DND-41 (cell line): Measurements from ENCODE around the gene TOMM7.

ENCODE experiments used
- EZH2 ChIP-seq: IDR thresholded peaks from 3 replicates; pipeline ENCODE4 v1.6.1; 2012; ENCODE audit warnings: borderline replicate concordance, low read depth, mild to moderate bottlenecking, moderate library complexity, low read length, inconsistent platforms; ENCODE audit not compliant: severe bottlenecking
- TF ChIP-seq, protein P1 (sequence below): IDR thresholded peaks from 2 replicates; pipeline ENCODE4 v1.5.1; 2012; ENCODE audit warnings: borderline replicate concordance, low read length, moderate library complexity, mild to moderate bottlenecking; ENCODE audit not compliant: poor library complexity, severe bottlenecking; ENCODE audit errors: extremely low read depth

DNA sequence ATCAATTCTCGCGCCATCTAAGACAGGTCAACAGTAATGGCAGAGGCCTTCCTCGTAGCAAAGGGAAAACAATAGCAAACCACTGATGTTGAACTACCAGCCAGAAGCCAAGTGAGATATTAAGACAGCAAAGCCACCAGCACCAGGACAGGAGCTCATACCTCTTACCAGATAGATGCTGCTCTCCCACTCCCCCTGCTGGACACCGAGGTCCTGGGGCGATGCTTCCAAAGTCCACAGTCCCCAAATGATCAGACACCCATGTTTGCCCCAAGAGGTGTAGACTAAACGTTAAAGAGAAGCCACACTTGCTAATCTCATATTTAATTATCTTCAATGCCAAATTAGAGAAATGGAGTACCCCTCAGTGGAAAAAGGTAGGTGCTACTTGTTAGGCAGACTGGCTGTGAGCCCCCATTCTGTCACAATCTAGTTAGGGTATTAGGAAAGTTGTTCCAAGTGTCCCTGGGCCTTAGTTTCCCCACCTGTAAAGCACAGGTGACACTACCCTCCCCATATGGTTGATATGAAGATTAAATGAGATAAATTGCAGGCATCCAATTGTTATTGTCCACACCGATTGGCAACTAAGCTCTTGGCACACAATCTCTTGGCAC, 39.9 kb downstream of the TOMM7 start:
- TF ChIP-seq, protein P1, sequence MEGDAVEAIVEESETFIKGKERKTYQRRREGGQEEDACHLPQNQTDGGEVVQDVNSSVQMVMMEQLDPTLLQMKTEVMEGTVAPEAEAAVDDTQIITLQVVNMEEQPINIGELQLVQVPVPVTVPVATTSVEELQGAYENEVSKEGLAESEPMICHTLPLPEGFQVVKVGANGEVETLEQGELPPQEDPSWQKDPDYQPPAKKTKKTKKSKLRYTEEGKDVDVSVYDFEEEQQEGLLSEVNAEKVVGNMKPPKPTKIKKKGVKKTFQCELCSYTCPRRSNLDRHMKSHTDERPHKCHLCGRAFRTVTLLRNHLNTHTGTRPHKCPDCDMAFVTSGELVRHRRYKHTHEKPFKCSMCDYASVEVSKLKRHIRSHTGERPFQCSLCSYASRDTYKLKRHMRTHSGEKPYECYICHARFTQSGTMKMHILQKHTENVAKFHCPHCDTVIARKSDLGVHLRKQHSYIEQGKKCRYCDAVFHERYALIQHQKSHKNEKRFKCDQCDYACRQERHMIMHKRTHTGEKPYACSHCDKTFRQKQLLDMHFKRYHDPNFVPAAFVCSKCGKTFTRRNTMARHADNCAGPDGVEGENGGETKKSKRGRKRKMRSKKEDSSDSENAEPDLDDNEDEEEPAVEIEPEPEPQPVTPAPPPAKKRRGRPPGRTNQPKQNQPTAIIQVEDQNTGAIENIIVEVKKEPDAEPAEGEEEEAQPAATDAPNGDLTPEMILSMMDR = peak; percentile 93
- no peak for TF ChIP-seq EZH2
